HepG2 (cell line): ENCODE results near the gene INAFM1. TPM values are rescaled to one million over a fixed set of nuclear protein-coding genes. Genes with fewer than 3 reads are reported as not detected.

ENCODE experiments used
- CEBPG ChIP-seq: IDR thresholded peaks from 2 replicates; pipeline ENCODE4 v1.6.1; 2016
- FOSL1 ChIP-seq: sonication (generic); formaldehyde crosslinking; IDR thresholded peaks from 2 replicates; pipeline ENCODE4 v1.9.0; 2021; ENCODE audit warnings: missing genetic modification reagents, borderline replicate concordance
- HMGXB4 ChIP-seq, 2 experiments: sonication (generic) in 1 of 2; formaldehyde crosslinking in 1 of 2; IDR thresholded peaks; 2 replicates each; pipeline versions ENCODE4 v1.4.0 to v1.6.1; 2018 to 2020; ENCODE audit warnings: missing genetic modification reagents in 2 of 2, borderline replicate concordance in 1 of 2, low read depth in 1 of 2, mild to moderate bottlenecking in 1 of 2, missing biosample characterization in 1 of 2
- HOXA3 ChIP-seq: sonication (generic); formaldehyde crosslinking; IDR thresholded peaks from 2 replicates; pipeline ENCODE4 v1.5.0; 2020; ENCODE audit warnings: missing genetic modification reagents
- HOXD1 ChIP-seq: sonication (generic); formaldehyde crosslinking; IDR thresholded peaks from 2 replicates; pipeline ENCODE4 v1.5.0; 2020; ENCODE audit warnings: missing genetic modification reagents
- IRF1 ChIP-seq: sonication (generic); formaldehyde crosslinking; IDR thresholded peaks from 2 replicates; pipeline ENCODE4 v1.4.0; 2020; ENCODE audit warnings: low read depth, mild to moderate bottlenecking, missing genetic modification reagents
- MBNL3 ChIP-seq: fragments of 250-450 bp; sonication (Bioruptor Pico); conservative IDR thresholded peaks from 2 replicates; pipeline ENCODE4 v1.8.0; 2022; ENCODE audit warnings: mild to moderate bottlenecking, inconsistent platforms
- NFYB ChIP-seq: sonication (generic); formaldehyde crosslinking; IDR thresholded peaks from 2 replicates; pipeline ENCODE4 v1.4.0; 2020; ENCODE audit warnings: missing genetic modification reagents
- PRDM10 ChIP-seq: sonication (generic); formaldehyde crosslinking; IDR thresholded peaks from 2 replicates; pipeline ENCODE4 v1.4.0; 2020; ENCODE audit warnings: low read depth, missing genetic modification reagents
- SRF ChIP-seq: IDR thresholded peaks from 2 replicates; pipeline ENCODE4 v1.6.1; 2011; ENCODE audit warnings: mild to moderate bottlenecking, low read depth, low read length, moderate library complexity
- UBTF ChIP-seq: sonication (generic); formaldehyde crosslinking; IDR thresholded peaks from 2 replicates; pipeline ENCODE4 v1.4.0; 2020; ENCODE audit warnings: mild to moderate bottlenecking, missing genetic modification reagents
- ZFP82 ChIP-seq: sonication (generic); formaldehyde crosslinking; IDR thresholded peaks from 2 replicates; pipeline ENCODE4 v1.5.1; 2020; ENCODE audit warnings: mild to moderate bottlenecking, missing genetic modification reagents, borderline replicate concordance
- ZFX ChIP-seq: sonication (generic); formaldehyde crosslinking; IDR thresholded peaks from 2 replicates; pipeline ENCODE4 v1.4.0; 2020; ENCODE audit warnings: mild to moderate bottlenecking, low read depth, missing genetic modification reagents, moderate library complexity
- ZNF224 ChIP-seq: sonication (generic); formaldehyde crosslinking; IDR thresholded peaks from 2 replicates; pipeline ENCODE4 v1.5.0; 2020; ENCODE audit warnings: mild to moderate bottlenecking, missing genetic modification reagents
- ZNF589 ChIP-seq: sonication (generic); formaldehyde crosslinking; conservative IDR thresholded peaks from 2 replicates; pipeline ENCODE4 v1.8.0; 2022; ENCODE audit warnings: mild to moderate bottlenecking, moderate library complexity, missing genetic modification reagents
- ZNF670 ChIP-seq: sonication (generic); formaldehyde crosslinking; IDR thresholded peaks from 2 replicates; pipeline ENCODE4 v1.8.0; 2022; ENCODE audit warnings: mild to moderate bottlenecking, missing genetic modification reagents, borderline replicate concordance
- ZNF740 ChIP-seq: sonication (generic); formaldehyde crosslinking; IDR thresholded peaks from 2 replicates; pipeline ENCODE4 v1.4.0; 2020; ENCODE audit warnings: missing genetic modification reagents
- ZNF772 ChIP-seq: sonication (generic); formaldehyde crosslinking; IDR thresholded peaks from 2 replicates; pipeline ENCODE4 v1.5.0; 2020; ENCODE audit warnings: mild to moderate bottlenecking, missing genetic modification reagents
- polyA plus RNA-seq, 8 experiments: library from polyadenylated mRNA; depleted of rRNA in 3 of 8; stranded (reverse) in 7 of 8; unstranded in 1 of 8; fragments of >200 nt; fragmentation: Illumina TruSeq in 4 of 8; extraction: Trizol in 4 of 8; gene quantifications; 2 replicates each; pipeline versions ENCODE4 v1.2.1 to v1.2.3, GENCODE V29; 2011 to 2016; ENCODE audit warnings: low read depth in 4 of 8, missing spikeins in 1 of 8, mixed read lengths in 1 of 8; ENCODE audit not compliant: insufficient read depth in 1 of 8
- total RNA-seq, 5 experiments: library from RNA; depleted of rRNA; stranded (reverse); fragments of >200 nt; fragmentation: Illumina TruSeq; extraction: Trizol; gene quantifications; 2 replicates each; pipeline ENCODE4 v1.2.3, GENCODE V29; 2016; ENCODE audit warnings: low read depth in 1 of 5

INAFM1 gene
- total and polyA plus RNA-seq, 2 of the 13 experiments (the other 11 are each of a cell fraction or from before 2014, with no cell fraction given) = 0.88 to 1.9 TPM

GRCh38 chr19:47227352-47228167 is 47.1 kb upstream of the INAFM1 start (continued):
- peak in 1 of 2 experiments; percentile 20; a peak in 3 of 4 replicates for TF ChIP-seq HMGXB4 (CRISPR knock-in tag; IDR thresholded peaks at IDR 0.05; ENCODE audit: borderline replicate concordance in 1 of 2, low read depth in 1 of 2)
- no peak for TF ChIP-seq MBNL3 (CRISPR knock-in tag)
- TF ChIP-seq ZNF670 (CRISPR knock-in tag) = 0 out of 2 replicates have a peak, but pooled peaks have one; percentile 20
- no peak for TF ChIP-seq FOSL1 (CRISPR knock-in tag)
- 0 out of 2 replicates have a peak, but pooled peaks have one; percentile 4 for TF ChIP-seq ZNF589 (CRISPR knock-in tag)
- peak; percentile 30 for TF ChIP-seq ZNF772 (CRISPR knock-in tag)
- TF ChIP-seq ZFX (CRISPR knock-in tag) = no peak; the same call in 1 of the 2 replicates
- no peak for TF ChIP-seq SRF
- no peak for TF ChIP-seq PRDM10 (CRISPR knock-in tag)
- TF ChIP-seq IRF1 = 0 out of 2 replicates have a peak, but pooled peaks have one; percentile 62
- peak; percentile 96 for TF ChIP-seq ZNF740 (CRISPR knock-in tag)
- TF ChIP-seq UBTF (CRISPR knock-in tag) = no peak; the same call in 1 of the 2 replicates
- peak; percentile 44; the same call in 1 of the 2 replicates for TF ChIP-seq HOXD1 (CRISPR knock-in tag)
- TF ChIP-seq ZNF224 (CRISPR knock-in tag) = 0 out of 2 replicates have a peak, but pooled peaks have one; percentile 65
- TF ChIP-seq ZFP82 (CRISPR knock-in tag) = 0 out of 2 replicates have a peak, but pooled peaks have one; percentile 23
- peak; percentile 75 for TF ChIP-seq CEBPG
- 0 out of 2 replicates have a peak, but pooled peaks have one; percentile 3 for TF ChIP-seq HOXA3 (CRISPR knock-in tag)
- no peak for TF ChIP-seq NFYB (CRISPR knock-in tag)
